ENCODE data around the gene NFE2L2. TPM values are rescaled to one million over a fixed set of nuclear protein-coding genes. Genes with fewer than 3 reads are reported as not detected.

Gene NFE2L2
- total and polyA plus RNA-seq, 8 donors: 76.0 to 104 (median 88.7) TPM

GRCh38 chr2:177212891-177213856 lies 51.4 kb downstream of the NFE2L2 start:
- Histone ChIP-seq H3K9me3 (no peaks in the 10 kb centered on the region), H3K4me1 (peaks cover 22 to 58% of the 10 kb centered on the region in 2 donors), H3K27me3 (no peaks in the 10 kb centered on the region), H3K27ac (peak overlapping the region; percentile 100), H3K36me3 (peaks cover 5 to 40% of the 10 kb centered on the region in 2 donors), H3K4me3 (peak overlapping the region; percentile 85)
- DNase-seq: peak; percentile 85 to 97 (median 92)
- ATAC-seq: peak; percentile 80
- no peak for TF ChIP-seq CTCF (IDR thresholded peaks at IDR 0.05)
- intact Hi-C loops (cut with DNase I): loop anchor here in 1 of 2 donors (5.0 kb wide), 1 partner anchor 49 kb away; the partner anchor contains the start of gene NFE2L2

- peak within 1 kb of the TSS; percentile 100 for H3K27ac ChIP-seq
- TF ChIP-seq CTCF (IDR thresholded peaks at IDR 0.05): no peak
- ATAC-seq (peak; percentile 97), DNase-seq (peak; percentile 99 to 100 (median 100))
- peak within 1 kb of the TSS; percentile 85 for H3K4me3 ChIP-seq
- no peaks in the 10 kb centered on the region for H3K9me3 ChIP-seq
- no peaks in the 10 kb centered on the region for H3K27me3 ChIP-seq
- H3K36me3 ChIP-seq: peaks cover 5 to 32% of the 10 kb centered on the region in 2 donors
- intact Hi-C loops (cut with DNase I): loop anchor here in 1 of 2 donors (5.0 kb wide), 1 partner anchor 50 kb away; the partner anchor contains the start of gene NFE2L2
- peaks cover 22 to 51% of the 10 kb centered on the region in 2 donors for H3K4me1 ChIP-seq
These were observed 52.2 kb downstream of the NFE2L2 start, which contains the start of gene HNRNPA3 for GRCh38 chr2:177212106-177212890. Gene HNRNPA3 (plus strand): TSS chr2:177212794. CDS start chr2:177212800, 6 bp downstream.

DNA sequence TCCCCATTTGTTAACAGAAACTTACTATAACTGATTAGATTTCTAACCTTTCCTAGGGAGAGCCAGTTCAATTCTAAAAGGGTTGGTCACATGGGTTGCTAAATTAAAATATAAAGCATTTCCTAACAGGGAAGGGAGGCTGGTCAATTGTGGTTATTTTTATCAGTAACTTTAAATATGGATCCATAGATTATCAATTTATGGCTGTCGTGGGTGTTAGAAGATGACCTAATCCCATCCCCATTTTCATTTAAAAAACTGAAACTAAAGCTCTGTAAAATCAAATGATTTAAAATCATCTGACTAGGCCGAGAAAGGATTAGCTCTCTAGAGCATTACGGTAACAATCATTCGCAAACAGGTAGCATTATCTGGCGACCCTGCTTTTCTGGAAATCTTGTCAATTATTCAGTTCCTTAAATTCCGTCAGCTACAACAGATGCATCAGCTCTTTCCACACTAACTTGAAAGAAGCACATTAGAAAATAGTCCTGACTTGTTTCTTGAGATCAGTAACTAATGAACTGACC lies 52.9 kb downstream of the NFE2L2 start:
- Histone ChIP-seq H3K9me3 (no peaks in the 10 kb centered on the region), H3K27ac (peak overlapping the region; percentile 100), H3K4me3 (peak overlapping the region; percentile 36 to 85), H3K36me3 (peaks cover 5 to 25% of the 10 kb centered on the region in 2 donors), H3K4me1 (peaks cover 22 to 44% of the 10 kb centered on the region in 2 donors), H3K27me3 (no peaks in the 10 kb centered on the region)
- TF ChIP-seq CTCF (IDR thresholded peaks at IDR 0.05): no peak
- intact Hi-C loops (cut with DNase I): loop anchor here in 1 of 2 donors (5.0 kb wide), 1 partner anchor 51 kb away; the partner anchor contains the start of gene NFE2L2
- DNase-seq: no peak
- no peak for ATAC-seq

DNA sequence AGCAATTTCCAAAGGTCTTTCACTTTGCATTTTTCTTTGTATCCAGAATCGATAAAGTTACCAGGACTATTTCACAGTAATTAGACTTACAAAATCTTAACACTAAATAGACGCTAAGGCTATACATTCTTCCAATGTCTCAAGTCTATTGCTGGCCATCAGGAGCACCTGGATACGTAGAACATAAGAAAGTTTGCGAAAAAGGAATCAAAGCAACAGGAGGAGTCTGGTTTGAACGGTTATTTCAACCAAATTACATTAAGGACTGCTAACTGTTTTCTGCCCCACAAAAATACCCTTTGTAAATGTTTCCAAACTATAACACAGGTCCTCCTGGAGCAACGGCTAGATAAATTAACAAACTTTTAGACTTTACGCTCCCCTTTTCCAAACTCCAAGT lies 53.4 kb downstream of the NFE2L2 start:
- intact Hi-C loops (cut with DNase I): loop anchor here in 1 of 2 donors (5.0 kb wide), 1 partner anchor 51 kb away; the partner anchor contains the start of gene NFE2L2
- Histone ChIP-seq H3K36me3 (peaks cover under 1 to 20% of the 10 kb centered on the region in 2 donors), H3K9me3 (no peaks in the 10 kb centered on the region), H3K4me3 (peak overlapping the region in 1 of 2 donors; percentile 85), H3K27ac (peak overlapping the region; percentile 100), H3K27me3 (no peaks in the 10 kb centered on the region), H3K4me1 (peaks cover 22 to 40% of the 10 kb centered on the region in 2 donors)
- TF ChIP-seq CTCF (IDR thresholded peaks at IDR 0.05): no peak
- no peak for DNase-seq
- ATAC-seq: no peak
